A549 treated with Mapracorat at 1 μM for 4 hours (cell line): Measurements from ENCODE around the gene GATA3. TPM values are rescaled to one million over a fixed set of nuclear protein-coding genes. Genes with fewer than 3 reads are reported as not detected.

Experiments
- total RNA-seq: library from RNA; stranded (reverse); fragments of 200-300 nt; extraction: Qiagen RNA extraction; gene quantifications from 5 replicates; pipeline ENCODE4 v1.2.3, GENCODE V29; 2022

GATA3 gene
- 4.1 to 6.4 TPM (median 4.2 TPM) in 5 replicates for total RNA-seq

GRCh38 chr10:8054494-8055407 is at the start of gene GATA3:
Gene GATA3 (plus strand): TSS chr10:8054688. CDS start chr10:8055656, 968 bp downstream.

Other genes starting within 250 kb of the GATA3 start
- gene TAF3, start 236.2 kb upstream of the GATA3 start, total RNA-seq = 6.7 to 7.4 TPM (median 7.1 TPM) in 5 replicates